Left cardiac atrium (tissue), 4 donors: ENCODE results near the gene PVRIG. TPM values are rescaled to one million over a fixed set of nuclear protein-coding genes. Genes with fewer than 3 reads are reported as not detected.
"Not testable (repeated sequence)": the region's sequence is repeated elsewhere in the genome, so short reads cannot be mapped to it uniquely, and the experiment has no call there.

Source experiments
- ATAC-seq, 2 donors: fragments of 200-7000 bp; cut with Tn5 transposase; one replicate each; pipeline ENCODE4 v1.9.1; 2020; ENCODE audit warnings: mild to moderate bottlenecking in 2 of 2, moderate library complexity in 2 of 2
- DNase-seq: peaks from one replicate; pipeline ENCODE4 v3.0.0-alpha.2; 2020
- intact Hi-C, 2 donors: fragments of 100-400 bp; cut with DNase I; formaldehyde crosslinking; loops; one replicate each; pipeline versions ENCODE4 v1.14.1 to v1.15.1; 2022 to 2023
- total RNA-seq, 2 donors: library from RNA; stranded (reverse); fragmentation: NEBNext Ultra II Directional; extraction: Animal tissue kit (Norgen Biotek cat#: 25700); gene quantifications; one replicate each; pipeline ENCODE4 v1.2.1, GENCODE V29; 2021
- donor health status: DM: no; HTN: yes; CAD: no.
- donor health status: DM: no; HTN: yes; CAD: no; lungs with severe emphysema.
- donor health status: DM: yes; HTN: yes; CAD: no.
- donor health status: Dilated cardiomyopathy.

PVRIG gene
- total RNA-seq, 2 donors from 2014 or later = 0.94 TPM; not detected in 1

DNA sequence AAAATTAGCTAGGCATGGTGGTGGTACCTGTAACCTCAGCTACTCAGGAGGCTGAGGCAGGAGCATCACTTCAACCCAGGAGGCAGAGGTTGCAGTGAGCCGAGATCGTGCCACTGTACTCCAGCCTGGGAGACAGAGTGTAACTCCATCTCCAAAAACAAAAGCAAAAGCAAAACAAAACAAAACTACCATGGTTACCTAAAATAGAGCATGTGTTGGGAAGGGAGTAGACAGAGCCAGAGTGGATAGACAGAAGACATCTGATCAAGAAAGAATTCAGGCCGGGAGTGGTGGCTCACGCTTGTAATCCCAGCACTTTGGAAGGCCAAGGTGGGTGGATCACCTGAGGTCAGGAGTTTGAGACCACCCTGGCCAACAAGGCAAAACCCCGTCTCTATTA lies 46.1 kb downstream of the PVRIG start:
- ATAC-seq, DNase-seq, intact Hi-C loops: not testable (repeated sequence)

DNA sequence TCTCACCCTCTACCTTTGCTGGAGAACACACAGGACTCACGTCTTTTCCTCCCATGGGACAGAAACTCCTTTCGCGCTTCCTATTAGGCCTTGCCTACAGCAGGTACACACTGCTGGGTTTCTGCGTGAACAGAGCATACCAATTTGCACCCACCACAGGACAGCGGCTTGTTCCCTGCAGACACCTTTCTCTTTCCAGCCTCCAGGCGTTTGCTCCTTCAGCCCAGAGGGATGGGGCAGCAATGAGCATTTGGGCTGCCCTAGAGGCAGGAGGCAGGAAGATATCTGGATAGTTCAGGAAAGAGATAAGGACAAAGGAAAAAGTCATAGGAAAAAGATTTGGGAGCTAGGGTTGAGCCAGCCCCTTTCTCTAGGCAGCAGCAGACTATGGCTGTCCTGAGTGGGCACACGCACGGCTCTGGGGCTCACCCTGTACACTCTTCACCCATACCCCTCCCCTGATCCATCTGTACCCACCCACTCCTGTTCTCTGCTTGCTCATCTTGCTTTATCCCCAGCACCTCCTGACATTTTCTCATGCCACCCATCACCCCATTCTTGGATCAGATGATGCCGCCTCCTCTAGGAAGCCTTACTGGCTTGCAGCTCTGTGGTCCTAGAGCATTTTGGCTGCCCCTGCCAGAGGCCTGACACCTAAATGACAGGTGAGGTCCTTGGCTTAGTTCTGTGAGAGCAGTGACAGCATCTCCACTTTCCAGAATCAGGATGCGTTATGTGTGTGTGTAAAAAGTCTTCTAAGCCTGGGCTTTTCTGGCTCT lies 47.0 kb downstream of the PVRIG start:
- ATAC-seq = no peak
- intact Hi-C loops = no loop called here

DNA sequence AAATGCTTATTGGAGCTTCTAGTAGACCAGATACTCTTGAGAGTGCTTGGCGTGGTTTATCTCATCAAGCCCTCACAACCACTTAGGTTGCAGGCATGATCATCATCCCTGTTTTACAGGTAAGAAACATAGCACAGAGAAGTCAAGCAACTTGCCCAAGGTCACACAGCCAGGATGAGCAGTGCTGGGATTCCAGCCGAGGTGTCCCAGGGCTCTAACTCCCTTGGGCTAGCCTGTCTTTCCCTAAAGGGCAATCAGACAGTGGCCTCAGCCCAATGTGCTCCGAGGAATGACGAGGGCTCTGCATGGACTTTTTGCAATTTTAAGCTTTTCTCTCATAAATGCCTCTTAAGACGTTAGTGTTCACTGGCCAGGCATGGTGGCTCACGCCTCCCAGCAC lies 47.9 kb downstream of the PVRIG start:
- no peak for DNase-seq
- intact Hi-C loops = no loop called here

More for the DNA sequence above, 47.0 kb downstream of the PVRIG start:
- DNase-seq = no peak

DNA sequence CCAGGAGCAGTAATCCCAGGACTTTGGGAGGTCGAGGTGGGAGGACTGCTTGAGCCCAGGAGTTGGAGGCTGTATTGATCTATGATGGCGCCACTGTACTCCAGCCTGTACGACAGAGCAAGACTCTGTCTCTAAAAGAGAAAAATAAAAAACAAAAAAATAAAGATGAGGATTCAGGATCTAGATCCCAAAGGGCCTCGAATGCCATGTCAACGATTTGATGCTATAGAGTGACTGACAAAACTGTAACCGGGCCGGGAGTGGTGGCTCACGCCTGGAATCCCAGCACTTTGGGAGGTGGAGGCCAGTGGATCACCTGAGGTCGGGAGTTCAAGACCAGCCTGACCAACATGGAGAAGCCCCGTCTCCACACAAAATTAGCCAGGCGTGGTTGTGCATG lies 49.1 kb downstream of the PVRIG start:
- ATAC-seq, intact Hi-C loops, DNase-seq: not testable (repeated sequence)

More for the DNA sequence above, 47.9 kb downstream of the PVRIG start:
- ATAC-seq = no peak

DNA sequence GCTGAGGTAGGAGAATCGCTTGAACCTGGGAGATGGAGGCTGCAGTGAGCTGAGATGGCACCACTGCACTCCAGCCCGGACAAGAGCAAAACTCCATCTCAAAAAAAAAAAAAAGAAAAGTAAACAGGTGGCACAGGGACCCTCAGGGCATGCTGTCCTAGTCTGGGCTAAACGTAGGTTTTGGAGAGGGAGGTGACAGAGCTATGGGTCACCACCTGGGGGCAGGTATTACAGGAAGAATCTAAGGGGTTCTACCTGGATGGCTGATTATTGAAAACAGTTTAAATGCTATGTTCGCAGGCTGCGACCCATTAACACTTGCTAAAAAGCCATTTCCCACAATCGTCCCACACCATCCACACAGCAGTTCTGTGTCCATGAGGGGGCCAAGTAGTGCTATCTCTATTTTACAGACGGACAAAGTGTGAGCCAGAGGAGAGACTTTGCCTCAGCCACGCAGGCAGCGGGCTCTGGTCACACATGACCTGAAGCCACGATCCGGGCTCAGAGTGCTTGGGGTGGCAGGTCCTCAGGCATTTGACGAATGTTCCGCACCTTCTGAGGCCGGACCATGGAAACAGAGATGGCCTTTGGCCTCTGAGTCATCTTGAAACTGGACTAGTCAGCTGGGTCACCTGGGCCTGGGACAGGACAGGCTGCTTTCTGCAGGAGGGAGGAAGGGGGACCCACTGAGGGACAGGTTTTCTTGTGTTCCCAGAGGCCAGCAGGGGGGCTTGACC lies 49.7 kb downstream of the PVRIG start:
- ATAC-seq, intact Hi-C loops, DNase-seq: not testable (repeated sequence)

DNA sequence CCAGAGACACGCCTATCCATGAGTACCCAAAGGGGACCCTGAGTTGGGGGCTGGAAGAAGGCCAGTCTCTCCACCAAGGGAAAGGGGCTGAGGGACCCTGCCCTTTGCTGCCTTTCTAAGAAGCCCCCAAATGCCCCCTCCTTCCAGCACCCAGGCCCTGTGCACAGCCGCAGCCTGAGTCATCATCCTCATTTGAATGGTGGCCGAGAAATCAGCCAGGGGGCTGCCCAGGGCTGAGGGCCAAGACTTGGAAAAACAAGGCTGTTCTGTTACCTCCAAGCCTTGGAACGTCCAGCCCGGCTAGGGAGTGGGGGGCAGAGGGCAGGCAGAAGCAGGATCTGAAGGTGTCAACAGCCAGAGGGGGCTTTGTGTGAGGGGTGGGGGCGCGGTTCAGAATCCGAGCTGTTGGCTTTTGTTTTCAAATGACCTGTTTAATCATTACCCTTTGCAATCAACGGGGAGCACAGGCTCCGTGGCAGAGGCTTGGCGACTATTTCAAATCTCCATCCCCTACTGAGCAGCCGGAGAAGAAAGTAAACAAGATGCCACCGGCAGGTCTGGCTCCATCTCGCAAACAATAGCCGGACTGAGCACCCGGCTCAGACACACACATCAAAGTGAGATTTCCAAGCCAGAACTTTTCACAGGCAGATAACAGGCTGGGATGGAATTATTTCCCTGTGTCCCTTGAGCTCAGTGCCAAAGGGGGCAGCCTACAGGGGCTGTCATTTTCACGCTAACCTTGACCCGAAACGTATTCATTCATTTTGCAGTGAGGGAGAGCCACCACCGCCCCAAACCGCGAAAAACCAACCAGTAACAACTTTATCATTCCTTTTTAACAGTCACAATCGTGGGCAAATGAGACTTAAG lies 50.5 kb downstream of the PVRIG start:
- ATAC-seq, intact Hi-C loops, DNase-seq: not testable (repeated sequence)

Other genes starting within 250 kb of the PVRIG start
- 10 to 100 TPM; 36.2 to 91.1 TPM for gene AZGP1, start 243.9 kb upstream of the PVRIG start, total RNA-seq
- gene ZKSCAN1, start 204.4 kb upstream of the PVRIG start, total RNA-seq = 10 to 100 TPM; 36.7 to 47.0 TPM
- gene ZSCAN21, start 170.2 kb upstream of the PVRIG start, total RNA-seq = 1 to 10 TPM; 8.4 to 9.1 TPM
- 10 to 100 TPM; 14.6 to 17.3 TPM for gene ZNF3, start 138.2 kb upstream of the PVRIG start, total RNA-seq
- 100 to 1,000 TPM in 1 of 2 donors, 10 to 100 TPM in 1; 90.0 to 109 TPM for gene COPS6, start 131.0 kb upstream of the PVRIG start, total RNA-seq
- 10 to 100 TPM; 17.7 to 31.7 TPM for gene MCM7, start 118.6 kb upstream of the PVRIG start, total RNA-seq
- gene AP4M1, start 118.3 kb upstream of the PVRIG start, total RNA-seq = 10 to 100 TPM; 11.1 to 13.2 TPM
- gene TAF6, start 100.6 kb upstream of the PVRIG start, total RNA-seq = 10 to 100 TPM; 29.1 to 30.6 TPM
- 10 to 100 TPM in 1 of 2 donors, 1 to 10 TPM in 1; 9.0 to 13.3 TPM for gene CNPY4, start 100.3 kb upstream of the PVRIG start, total RNA-seq
- 1 to 10 TPM; 2.7 TPM for gene MBLAC1, start 93.0 kb upstream of the PVRIG start, total RNA-seq
- gene LAMTOR4, start 71.0 kb upstream of the PVRIG start, total RNA-seq = 100 to 1,000 TPM; 104 to 113 TPM
- gene TRAPPC14, start 61.2 kb upstream of the PVRIG start, total RNA-seq = 10 to 100 TPM in 1 of 2 donors, 1 to 10 TPM in 1; 8.3 to 12.2 TPM
- gene GAL3ST4, start 51.3 kb upstream of the PVRIG start, total RNA-seq = 1 to 10 TPM; 2.2 to 3.4 TPM
- gene GPC2, start 42.6 kb upstream of the PVRIG start, total RNA-seq = under 1 TPM; 0.58 to 0.85 TPM
- gene STAG3, start 42.0 kb upstream of the PVRIG start, total RNA-seq = under 1 TPM in 1 of 2 donors, not detected in 1; 0.68 TPM
- gene SPDYE3, start 87.8 kb downstream of the PVRIG start, total RNA-seq = not detected
- 10 to 100 TPM; 11.6 to 12.5 TPM for gene PILRB, start 138.2 kb downstream of the PVRIG start, total RNA-seq
- 1 to 10 TPM; 3.7 to 6.5 TPM for gene PILRA, start 153.5 kb downstream of the PVRIG start, total RNA-seq
- 1 to 10 TPM; 3.6 to 4.9 TPM for gene ZCWPW1, start 208.8 kb downstream of the PVRIG start, total RNA-seq
- gene MEPCE, start 209.9 kb downstream of the PVRIG start, total RNA-seq = 10 to 100 TPM; 20.9 to 23.9 TPM
- gene PPP1R35, start 216.5 kb downstream of the PVRIG start, total RNA-seq = 10 to 100 TPM; 15.5 to 19.8 TPM
- gene SPACDR, start 244.3 kb downstream of the PVRIG start, total RNA-seq = under 1 TPM; 0.38 to 0.73 TPM